ENCODE results near the gene ERGIC1.
"Not testable (repeated sequence)": the region's sequence is repeated elsewhere in the genome, so short reads cannot be mapped to it uniquely, and the experiment has no call there.

ERGIC1 gene

GRCh38 chr5:172830876-172831662, 3.0 kb upstream of the ERGIC1 start:
- no peak for DNase-seq

DNA sequence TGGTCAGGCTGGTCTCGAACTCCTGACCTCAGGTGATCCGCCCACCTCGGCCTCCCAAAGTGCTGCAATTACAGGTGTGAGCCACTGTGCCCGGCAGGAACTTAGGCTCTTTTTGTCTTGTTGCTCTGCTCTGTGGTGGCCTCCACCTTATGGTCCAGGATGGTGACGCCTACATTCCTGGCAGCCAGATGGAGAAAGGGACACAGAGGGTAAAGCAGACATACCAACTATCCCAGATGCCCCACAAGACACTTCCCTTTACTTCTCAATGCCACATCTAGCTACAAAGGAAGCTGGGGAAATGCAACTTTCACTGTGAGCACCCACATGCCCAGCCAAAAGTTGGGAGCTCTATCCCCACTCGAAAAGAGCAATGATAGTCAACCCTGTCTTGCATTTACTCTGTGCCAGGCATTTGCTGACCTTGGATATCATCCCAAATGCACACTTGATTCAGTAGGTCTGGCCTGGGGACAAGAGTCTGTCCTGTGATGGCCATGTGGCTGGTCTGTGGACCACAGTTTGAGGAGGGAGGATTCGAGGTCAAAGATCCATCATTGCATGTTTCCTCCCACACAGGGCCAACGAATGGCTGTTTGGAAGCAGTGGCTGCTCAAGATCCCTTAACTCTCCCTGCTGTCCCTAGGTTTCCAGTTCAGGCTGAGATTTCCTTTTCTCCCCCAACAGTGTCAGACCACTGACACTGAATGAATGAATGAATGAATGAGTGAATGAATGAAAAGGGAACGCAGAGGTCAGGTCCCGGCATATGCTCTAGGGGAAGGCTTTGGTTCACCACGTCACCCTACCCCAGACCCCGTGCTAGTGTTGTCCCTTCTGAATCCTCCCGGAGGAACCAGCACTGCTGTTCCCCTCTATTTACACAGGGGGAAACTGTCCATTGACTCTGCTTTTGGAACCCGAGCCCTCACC, 1.4 kb upstream of the ERGIC1 start:
- DNase-seq: no peak

- no peak for DNase-seq
These were observed 722 bp upstream of the ERGIC1 start for GRCh38 chr5:172833372-172833685.

GRCh38 chr5:172834415-172835289, 601 bp downstream of the ERGIC1 start:
- DNase-seq: no peak

DNA sequence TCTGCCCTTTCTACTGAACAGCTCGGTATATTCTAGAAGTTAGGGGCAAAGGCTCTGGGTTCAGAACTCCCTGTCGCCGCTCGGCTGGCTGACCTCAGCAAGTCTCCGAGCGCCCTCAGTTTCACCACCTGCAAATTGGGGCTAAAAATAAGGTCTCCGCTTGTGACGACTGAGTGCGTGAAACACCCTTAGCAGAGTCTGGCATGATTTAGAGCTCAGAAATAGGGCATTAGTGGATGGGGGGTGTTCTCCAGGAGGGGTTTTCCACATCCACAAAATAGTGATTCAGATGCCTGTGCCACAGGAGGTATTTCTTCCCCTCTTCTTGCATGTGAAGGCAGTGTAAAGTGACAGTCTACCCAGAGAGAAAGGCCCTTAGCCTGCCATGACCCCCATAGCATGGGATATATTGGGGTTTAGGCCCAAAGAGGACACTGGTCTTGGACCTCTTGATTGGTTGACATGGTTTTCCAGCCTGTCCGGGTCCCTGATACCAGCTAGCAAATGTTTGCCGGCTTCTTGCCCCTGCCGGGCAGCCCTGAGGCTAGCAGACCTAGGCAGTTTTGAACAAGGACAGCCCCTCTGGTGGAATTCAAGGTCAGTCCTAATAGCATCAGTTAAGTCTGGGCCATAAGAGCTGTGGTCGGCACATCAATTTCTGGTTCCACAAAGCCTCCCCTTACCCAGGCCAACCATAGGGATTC, 1.4 kb downstream of the ERGIC1 start:
- DNase-seq: no peak

DNA sequence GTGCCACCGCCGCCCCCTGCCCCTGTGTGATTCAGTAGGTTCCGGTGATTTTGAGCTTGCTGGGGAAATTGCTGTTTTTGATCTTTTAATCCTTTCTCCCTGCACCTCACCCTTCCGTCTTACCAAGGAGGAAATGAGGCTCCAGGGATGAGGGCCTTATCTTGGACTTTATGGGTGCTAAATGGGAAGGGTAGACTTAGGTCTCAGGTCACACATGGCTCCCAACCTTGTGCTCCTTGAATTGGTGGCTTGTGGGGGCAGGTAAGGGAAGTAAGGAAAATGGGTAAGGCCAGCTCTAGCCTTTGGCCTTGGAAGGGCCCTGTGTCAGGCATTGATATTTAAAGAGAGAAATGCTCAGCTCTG, 1.9 kb downstream of the ERGIC1 start:
- no peak for DNase-seq

DNA sequence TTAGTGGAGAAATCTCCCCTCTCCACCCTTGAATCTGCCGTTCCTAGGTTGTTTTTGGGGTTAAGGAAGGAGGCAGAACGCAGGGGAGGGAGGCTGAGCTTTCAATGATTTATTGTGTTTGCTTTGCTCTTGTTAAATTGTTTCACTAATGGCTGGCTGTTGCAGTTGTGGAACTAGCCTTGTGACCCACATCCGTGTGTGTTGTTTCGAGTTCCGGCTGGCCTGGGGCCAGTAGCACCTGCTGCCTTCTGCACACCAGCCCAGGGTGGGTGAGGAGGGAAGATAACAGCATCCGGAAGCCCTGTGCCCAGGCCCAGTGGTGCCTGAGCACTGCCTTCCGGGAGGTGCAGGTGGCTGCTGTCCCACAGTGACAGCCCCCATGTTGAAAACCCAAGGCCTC, 3.6 kb downstream of the ERGIC1 start:
- peak; percentile 85 for DNase-seq

DNA sequence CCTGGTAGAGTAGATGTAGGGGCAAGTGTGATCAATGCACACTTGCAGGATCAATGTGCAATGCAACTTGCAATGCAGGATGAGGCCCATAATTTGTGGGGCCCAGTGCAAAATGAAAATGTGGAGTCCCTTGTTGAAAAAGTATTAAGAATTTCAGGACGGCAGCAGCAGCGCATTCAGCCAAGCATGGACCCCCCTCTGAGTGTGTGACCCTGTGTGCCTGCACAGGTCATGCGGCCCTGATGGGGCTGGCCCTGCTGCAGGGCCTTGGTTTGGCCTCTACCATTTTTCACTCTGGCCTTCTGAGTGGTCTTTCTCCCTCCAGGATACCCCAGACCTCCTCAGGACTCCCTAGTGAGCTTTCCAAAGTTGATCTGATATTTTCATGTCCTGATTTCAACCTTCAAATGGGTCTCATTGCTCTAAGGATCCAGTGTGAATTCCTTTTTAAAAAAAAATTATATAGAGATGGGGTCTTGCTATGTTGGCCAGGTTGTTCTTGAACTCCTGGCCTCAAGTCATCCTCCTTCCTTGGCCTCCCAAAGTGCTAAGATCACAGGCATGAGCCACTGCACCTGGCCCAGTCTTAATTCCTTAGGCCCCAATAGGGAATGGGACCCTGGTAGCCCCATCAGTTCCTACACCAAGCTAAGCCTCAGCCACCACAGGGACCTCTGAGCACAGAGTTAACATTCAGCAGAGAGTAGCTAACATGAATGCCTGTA, 4.3 kb downstream of the ERGIC1 start:
- DNase-seq: no peak

GRCh38 chr5:172839669-172840431, 5.8 kb downstream of the ERGIC1 start:
- DNase-seq: no peak

GRCh38 chr5:172840432-172841154, 6.5 kb downstream of the ERGIC1 start:
- DNase-seq: no peak

DNA sequence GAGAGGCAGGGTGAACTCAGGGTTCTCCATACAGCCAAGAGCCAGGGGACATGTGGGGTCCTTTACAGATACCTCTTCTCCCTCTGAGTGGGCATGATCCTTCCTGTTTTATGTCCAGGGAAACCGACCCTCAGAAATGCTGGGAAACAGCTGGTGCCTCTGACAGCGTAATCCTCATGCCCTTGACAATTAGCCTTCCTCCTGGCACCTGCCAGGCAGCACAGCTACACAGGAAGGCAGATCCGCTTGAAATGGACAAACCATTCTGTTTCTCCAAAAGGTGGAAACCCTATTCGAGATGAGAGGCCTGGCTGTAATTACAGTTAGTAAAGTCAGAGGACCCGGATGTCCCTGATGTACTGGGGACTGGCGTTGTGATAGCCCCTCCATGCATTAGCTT, 7.2 kb downstream of the ERGIC1 start:
- DNase-seq: peak; percentile 19

DNA sequence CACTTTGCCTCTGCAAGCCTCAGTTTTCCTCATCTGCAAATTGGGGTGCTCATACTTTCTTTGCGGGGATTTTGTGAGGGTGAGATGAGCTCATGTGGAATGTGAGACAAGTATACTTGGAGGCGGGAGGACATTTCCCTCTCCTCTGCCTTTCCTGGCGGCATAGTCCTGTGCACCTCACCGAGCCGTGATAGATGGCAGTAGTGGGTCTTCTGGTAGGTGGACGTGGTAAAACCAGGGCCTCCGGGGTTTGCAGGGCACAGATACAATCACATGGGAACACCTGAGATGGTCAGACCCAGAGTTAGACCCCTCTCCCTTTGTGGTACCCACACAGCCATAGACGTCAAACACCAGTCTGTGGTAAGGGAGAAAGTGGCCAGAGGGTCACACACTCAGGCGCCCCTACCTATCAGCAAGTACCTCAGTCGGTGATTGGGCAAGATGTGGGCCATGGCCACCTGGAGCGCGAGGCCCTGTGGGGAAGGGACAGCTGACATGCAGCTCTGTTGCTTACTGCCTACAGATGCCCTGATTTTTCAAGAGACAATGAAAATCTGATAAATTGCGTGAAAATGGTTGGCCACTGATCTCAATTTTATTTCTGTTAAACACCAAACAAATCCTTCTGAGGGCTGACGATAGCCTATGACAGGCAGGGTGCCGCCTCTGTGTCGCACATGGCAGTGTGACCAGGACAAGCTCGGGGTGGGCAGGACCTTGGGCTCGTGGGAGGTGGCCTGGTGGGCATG, 9.9 kb downstream of the ERGIC1 start:
- DNase-seq: no peak

GRCh38 chr5:172844577-172844838, 10.5 kb downstream of the ERGIC1 start:
- DNase-seq: no peak

DNA sequence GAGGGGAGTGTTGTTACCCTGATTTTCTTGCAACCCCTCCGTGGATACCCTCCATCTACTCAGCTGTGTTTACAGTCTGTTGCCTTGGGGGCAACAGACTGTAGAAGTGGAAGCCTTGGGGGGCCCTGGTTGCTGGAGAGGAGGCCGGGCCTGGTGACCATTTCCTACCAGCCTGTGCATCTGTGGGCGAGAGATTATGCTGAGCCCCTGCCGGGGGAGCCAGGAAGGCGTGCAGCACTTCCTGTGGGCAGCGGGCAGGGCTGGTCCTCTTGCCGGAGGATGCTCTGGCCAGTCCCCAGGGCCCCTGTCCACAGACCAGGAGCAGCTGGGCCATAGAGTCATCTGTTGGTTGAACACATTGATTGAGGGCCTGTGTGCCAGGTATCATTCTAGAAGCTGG, 11.1 kb downstream of the ERGIC1 start:
- DNase-seq: no peak

- DNase-seq: no peak
These were observed 11.5 kb downstream of the ERGIC1 start for GRCh38 chr5:172845576-172845975.

GRCh38 chr5:172846249-172846648, 12.2 kb downstream of the ERGIC1 start:
- no peak for DNase-seq

- no peak for DNase-seq
These were observed 12.6 kb downstream of the ERGIC1 start for GRCh38 chr5:172846677-172847076.

DNA sequence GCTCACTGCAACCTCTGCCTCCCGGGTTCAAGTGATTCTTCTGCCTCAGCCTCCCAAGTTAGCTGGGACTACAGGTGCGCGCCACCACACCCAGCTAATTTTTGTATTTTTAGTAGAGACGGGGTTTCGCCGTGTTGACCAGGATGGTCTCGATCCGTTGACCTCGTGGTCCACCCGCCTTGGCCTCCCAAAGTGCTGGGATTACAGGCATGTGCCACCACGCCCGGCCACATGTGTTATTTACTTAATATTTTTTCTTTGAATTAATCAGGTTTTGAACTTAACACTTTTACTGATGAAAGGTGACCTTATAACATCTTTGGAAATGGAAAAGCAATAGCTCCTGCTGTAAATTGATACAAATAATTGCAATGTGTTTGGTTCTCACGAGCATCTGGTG, 13.5 kb downstream of the ERGIC1 start:
- DNase-seq: not testable (repeated sequence)

DNA sequence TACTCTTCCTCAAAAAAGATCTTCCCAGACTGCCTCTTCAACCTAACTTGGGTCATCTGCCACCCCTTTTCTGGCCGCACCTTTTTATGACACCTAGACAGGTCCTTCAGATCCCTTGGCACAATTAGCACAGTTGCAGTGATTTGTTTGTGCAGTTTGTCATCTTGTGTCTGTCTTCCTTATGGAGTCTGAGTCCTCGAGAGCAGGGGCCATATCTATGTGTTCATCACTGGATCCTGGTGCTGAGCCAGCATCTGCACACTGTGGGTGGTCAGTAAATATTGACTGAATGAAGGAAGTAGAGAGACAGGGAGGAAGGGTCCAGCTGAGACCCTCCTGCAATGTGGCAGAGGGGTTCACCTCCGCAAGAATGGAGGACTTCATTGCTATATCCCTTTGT, 14.4 kb downstream of the ERGIC1 start:
- no peak for DNase-seq

All from SHP77 treated with DMSO at 0.1 percent for 48 hours (cell line).